ENCODE results near the gene DPP6.

GRCh38 chr7:154347700-154348266 is 295.6 kb downstream of the DPP6 start:
- TF ChIP-seq, protein P1, sequence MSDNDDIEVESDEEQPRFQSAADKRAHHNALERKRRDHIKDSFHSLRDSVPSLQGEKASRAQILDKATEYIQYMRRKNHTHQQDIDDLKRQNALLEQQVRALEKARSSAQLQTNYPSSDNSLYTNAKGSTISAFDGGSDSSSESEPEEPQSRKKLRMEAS (IDR thresholded peaks at IDR 0.05) = no peak
- TF ChIP-seq, protein P2, sequence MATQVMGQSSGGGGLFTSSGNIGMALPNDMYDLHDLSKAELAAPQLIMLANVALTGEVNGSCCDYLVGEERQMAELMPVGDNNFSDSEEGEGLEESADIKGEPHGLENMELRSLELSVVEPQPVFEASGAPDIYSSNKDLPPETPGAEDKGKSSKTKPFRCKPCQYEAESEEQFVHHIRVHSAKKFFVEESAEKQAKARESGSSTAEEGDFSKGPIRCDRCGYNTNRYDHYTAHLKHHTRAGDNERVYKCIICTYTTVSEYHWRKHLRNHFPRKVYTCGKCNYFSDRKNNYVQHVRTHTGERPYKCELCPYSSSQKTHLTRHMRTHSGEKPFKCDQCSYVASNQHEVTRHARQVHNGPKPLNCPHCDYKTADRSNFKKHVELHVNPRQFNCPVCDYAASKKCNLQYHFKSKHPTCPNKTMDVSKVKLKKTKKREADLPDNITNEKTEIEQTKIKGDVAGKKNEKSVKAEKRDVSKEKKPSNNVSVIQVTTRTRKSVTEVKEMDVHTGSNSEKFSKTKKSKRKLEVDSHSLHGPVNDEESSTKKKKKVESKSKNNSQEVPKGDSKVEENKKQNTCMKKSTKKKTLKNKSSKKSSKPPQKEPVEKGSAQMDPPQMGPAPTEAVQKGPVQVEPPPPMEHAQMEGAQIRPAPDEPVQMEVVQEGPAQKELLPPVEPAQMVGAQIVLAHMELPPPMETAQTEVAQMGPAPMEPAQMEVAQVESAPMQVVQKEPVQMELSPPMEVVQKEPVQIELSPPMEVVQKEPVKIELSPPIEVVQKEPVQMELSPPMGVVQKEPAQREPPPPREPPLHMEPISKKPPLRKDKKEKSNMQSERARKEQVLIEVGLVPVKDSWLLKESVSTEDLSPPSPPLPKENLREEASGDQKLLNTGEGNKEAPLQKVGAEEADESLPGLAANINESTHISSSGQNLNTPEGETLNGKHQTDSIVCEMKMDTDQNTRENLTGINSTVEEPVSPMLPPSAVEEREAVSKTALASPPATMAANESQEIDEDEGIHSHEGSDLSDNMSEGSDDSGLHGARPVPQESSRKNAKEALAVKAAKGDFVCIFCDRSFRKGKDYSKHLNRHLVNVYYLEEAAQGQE (IDR thresholded peaks at IDR 0.05; ENCODE audit: low read depth) = no peak
- no peak for TF ChIP-seq RAD21 (IDR thresholded peaks at IDR 0.05; ENCODE audit: low read depth)
- no peak for TF ChIP-seq TCF12 (IDR thresholded peaks at IDR 0.05; ENCODE audit: low read depth)

Measured in Ishikawa (cell line).